GM18867 (cell line): ENCODE data around the gene GON7.
"Not testable (repeated sequence)": the region's sequence is repeated elsewhere in the genome, so short reads cannot be mapped to it uniquely, and the experiment has no call there.

Experiments
- ATAC-seq: cut with Tn5 transposase; IDR thresholded peaks from one replicate; pipeline ENCODE4 v1.9.1; 2021; ENCODE audit warnings: mild to moderate bottlenecking, moderate library complexity; ENCODE audit not compliant: unreplicated experiment

The GON7 gene

GRCh38 chr14:93200553-93200952 is 6.3 kb downstream of the GON7 start:
- ATAC-seq: no peak

GRCh38 chr14:93199031-93199430 is 7.8 kb downstream of the GON7 start:
- ATAC-seq: no peak

- no peak for ATAC-seq
Measured at GRCh38 chr14:93195316-93195999, 11.4 kb downstream of the GON7 start.

- ATAC-seq: no peak
Measured at GRCh38 chr14:93186956-93187355, 19.9 kb downstream of the GON7 start.

- no peak for ATAC-seq
Measured at GRCh38 chr14:93186466-93186865, 20.4 kb downstream of the GON7 start.

GRCh38 chr14:93185349-93185720 is 21.5 kb downstream of the GON7 start:
- no peak for ATAC-seq

GRCh38 chr14:93184391-93185348 is 22.2 kb downstream of the GON7 start, which contains the start of the genes LYSET and MOAP1:
Gene LYSET, plus strand, starts transcription at chr14:93185317. Its CDS starts 89 bp downstream, at chr14:93185406.
Gene MOAP1, minus strand, starts transcription at chr14:93184897. Its CDS starts 655 bp downstream, at chr14:93184242.
- peak; percentile 88 for ATAC-seq

- no peak for ATAC-seq
Measured at GRCh38 chr14:93183596-93184317, 23.1 kb downstream of the GON7 start.

GRCh38 chr14:93175492-93175891 is 31.4 kb downstream of the GON7 start:
- ATAC-seq: no peak

- not testable (repeated sequence) for ATAC-seq
Measured at GRCh38 chr14:93174731-93175130, 32.1 kb downstream of the GON7 start.

- no peak for ATAC-seq
Measured at GRCh38 chr14:93173943-93174395, 32.9 kb downstream of the GON7 start.

GRCh38 chr14:93171376-93171775 is 35.5 kb downstream of the GON7 start:
- no peak for ATAC-seq

- not testable (repeated sequence) for ATAC-seq
Measured at GRCh38 chr14:93170141-93170540, 36.7 kb downstream of the GON7 start.

- ATAC-seq: not testable (repeated sequence)
Measured at GRCh38 chr14:93169619-93170018, 37.2 kb downstream of the GON7 start.

GRCh38 chr14:93168610-93169009 is 38.3 kb downstream of the GON7 start:
- not testable (repeated sequence) for ATAC-seq

- not testable (repeated sequence) for ATAC-seq
Measured at GRCh38 chr14:93165271-93166265, 41.3 kb downstream of the GON7 start.

GRCh38 chr14:93163564-93163963 is 43.3 kb downstream of the GON7 start:
- no peak for ATAC-seq

- ATAC-seq: no peak
Measured at GRCh38 chr14:93161411-93161940, 45.4 kb downstream of the GON7 start.

GRCh38 chr14:93160353-93160801 is 46.5 kb downstream of the GON7 start:
- no peak for ATAC-seq
